WTC11 (cell line): Measurements from ENCODE around the gene NTN5. TPM values are rescaled to one million over a fixed set of nuclear protein-coding genes. Genes with fewer than 3 reads are reported as not detected.

Experiments used
- ATAC-seq: fragments of 200-7000 bp; cut with Tn5 transposase; 2 replicates; pipeline ENCODE4 v1.10.0; 2021; ENCODE audit warnings: mild to moderate bottlenecking, moderate library complexity
- CTCF ChIA-PET: fragments of 300-600 bp; sonication (Branson Sonifier 250); formaldehyde crosslinking; loops from one replicate; lab custom pipeline; 2021; ENCODE audit warnings: antibody characterized with exemption; lab: Charles Lee
- POLR2A ChIA-PET: fragments of 350-600 bp; sonication (Branson Sonifier 250); formaldehyde crosslinking; loops from one replicate; lab custom pipeline; 2021; ENCODE audit warnings: antibody characterized with exemption; lab: Charles Lee
- DNase-seq: peaks from one replicate; pipeline ENCODE4 v3.0.0; 2021; ENCODE audit warnings: low spot score
- H3K27ac Mint-ChIP-seq: 2 replicates; pipeline ENCODE4 v1.8.0; 2021; ENCODE audit warnings: mixed read lengths
- H3K27me3 Mint-ChIP-seq: 2 replicates; pipeline ENCODE4 v1.8.0; 2021; ENCODE audit warnings: low read depth, mild to moderate bottlenecking, moderate library complexity, mixed read lengths
- H3K36me3 Mint-ChIP-seq: 2 replicates; pipeline ENCODE4 v1.8.0; 2021; ENCODE audit warnings: mixed read lengths
- H3K4me1 Mint-ChIP-seq: 2 replicates; pipeline ENCODE4 v1.8.0; 2022; ENCODE audit warnings: mixed read lengths
- H3K4me3 Mint-ChIP-seq: 2 replicates; pipeline ENCODE4 v1.8.0; 2021; ENCODE audit warnings: mild to moderate bottlenecking, moderate library complexity, mixed read lengths
- H3K9me3 Mint-ChIP-seq: 2 replicates; pipeline ENCODE4 v1.8.0; 2021; ENCODE audit warnings: mixed read lengths
- EMX1 ChIP-seq: fragments of 250-450 bp; sonication (Bioruptor Pico); IDR thresholded peaks from 2 replicates; pipeline ENCODE4 v1.8.0; 2021; ENCODE audit warnings: mild to moderate bottlenecking
- FOXJ3 ChIP-seq: sonication (generic); formaldehyde crosslinking; IDR thresholded peaks from 2 replicates; pipeline ENCODE4 v1.9.0; 2021; ENCODE audit warnings: missing genetic modification reagents, mild to moderate bottlenecking, borderline replicate concordance
- GABPB1 ChIP-seq: sonication (generic); formaldehyde crosslinking; IDR thresholded peaks from 2 replicates; pipeline ENCODE4 v1.8.1; 2023; ENCODE audit warnings: mild to moderate bottlenecking, missing genetic modification reagents
- MXD4 ChIP-seq: fragments of 250-450 bp; sonication (Bioruptor Pico); IDR thresholded peaks from 2 replicates; pipeline ENCODE4 v1.8.0; 2021; ENCODE audit warnings: mild to moderate bottlenecking, moderate library complexity, borderline replicate concordance
- OVOL2 ChIP-seq: fragments of 250-450 bp; sonication (Bioruptor Pico); IDR thresholded peaks from 2 replicates; pipeline ENCODE4 v1.9.0; 2021; ENCODE audit warnings: mild to moderate bottlenecking, borderline replicate concordance
- RELA ChIP-seq: sonication (generic); formaldehyde crosslinking; IDR thresholded peaks from 2 replicates; pipeline ENCODE4 v1.8.1; 2022; ENCODE audit warnings: missing genetic modification reagents, mild to moderate bottlenecking, borderline replicate concordance
- RORB ChIP-seq: fragments of 250-450 bp; sonication (Bioruptor Pico); IDR thresholded peaks from 2 replicates; pipeline ENCODE4 v1.9.0; 2021; ENCODE audit warnings: mild to moderate bottlenecking
- ZBTB21 ChIP-seq: sonication (generic); formaldehyde crosslinking; IDR thresholded peaks from 2 replicates; pipeline ENCODE4 v1.8.1; 2023; ENCODE audit warnings: mild to moderate bottlenecking, missing genetic modification reagents, borderline replicate concordance
- ZNF232 ChIP-seq: sonication (generic); formaldehyde crosslinking; IDR thresholded peaks from 2 replicates; pipeline ENCODE4 v1.8.0; 2022; ENCODE audit warnings: mild to moderate bottlenecking, missing genetic modification reagents
- ZNF263 ChIP-seq: sonication (generic); formaldehyde crosslinking; IDR thresholded peaks from 2 replicates; pipeline ENCODE4 v1.8.1; 2022; ENCODE audit warnings: low read depth, mild to moderate bottlenecking, moderate library complexity, missing genetic modification reagents
- total RNA-seq: library from RNA; stranded (reverse); gene quantifications from 3 replicates; pipeline ENCODE4 v1.2.3, GENCODE V29; 2021
- TF ChIP-seq, protein P1 (sequence below): sonication (generic); formaldehyde crosslinking; IDR thresholded peaks from 2 replicates; pipeline ENCODE4 v1.8.0; 2022; ENCODE audit warnings: mild to moderate bottlenecking, missing genetic modification reagents
- TF ChIP-seq, protein P2 (sequence below): sonication (generic); formaldehyde crosslinking; IDR thresholded peaks from 2 replicates; pipeline ENCODE4 v1.8.0; 2023; ENCODE audit warnings: missing genetic modification reagents, mild to moderate bottlenecking, borderline replicate concordance
- TF ChIP-seq, protein P3 (sequence below): sonication (generic); formaldehyde crosslinking; IDR thresholded peaks from 2 replicates; pipeline ENCODE4 v1.8.1; 2022; ENCODE audit warnings: low read depth, missing genetic modification reagents, borderline replicate concordance
- TF ChIP-seq, protein P4 (sequence below): sonication (generic); formaldehyde crosslinking; IDR thresholded peaks from 2 replicates; pipeline ENCODE4 v1.8.0; 2022; ENCODE audit warnings: mild to moderate bottlenecking, missing genetic modification reagents

NTN5 gene
- total RNA-seq, 1 experiment from 2014 or later: 0.28 TPM

DNA sequence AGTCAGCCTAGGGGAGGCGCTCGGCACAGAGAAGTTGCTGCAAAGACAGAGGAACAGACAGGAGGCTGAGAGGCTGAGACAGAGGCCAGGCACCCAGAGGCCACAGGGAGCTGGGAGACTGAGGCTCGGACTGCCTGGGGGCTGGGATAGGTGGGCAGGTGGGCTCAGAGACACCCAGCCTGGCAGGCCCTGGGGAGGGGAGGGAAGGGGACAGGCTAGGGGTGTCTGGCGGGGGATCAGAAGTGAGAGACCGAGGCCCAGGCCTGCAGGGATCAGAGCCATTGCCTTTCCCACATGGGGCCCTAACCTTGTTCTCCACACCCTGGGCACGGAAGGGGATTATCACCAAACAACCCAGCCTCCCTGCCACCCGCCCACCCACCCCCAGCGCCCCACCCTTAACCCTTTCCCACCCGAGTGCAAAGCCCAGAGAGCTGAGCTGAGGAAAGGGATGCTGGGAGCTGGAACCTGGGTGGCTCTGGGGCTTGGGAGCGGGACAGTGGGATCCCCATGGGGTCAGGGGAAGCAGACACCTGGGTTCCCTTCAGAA lies 1.3 kb downstream of the NTN5 start:
- no peaks in the 10 kb centered on the region for H3K36me3 Mint-ChIP-seq
- H3K27ac Mint-ChIP-seq: no peak overlapping the region
- H3K9me3 Mint-ChIP-seq: peaks cover 10% of the 10 kb centered on the region
- ATAC-seq (no peak), DNase-seq (no peak)
- H3K4me1 Mint-ChIP-seq: peaks cover 26% of the 10 kb centered on the region
- no peak overlapping the region for H3K4me3 Mint-ChIP-seq
- TF ChIP-seq EMX1 (no peak), FOXJ3 (CRISPR knock-in tag) (no peak), MXD4 (CRISPR knock-in tag) (no peak), ZBTB21 (CRISPR knock-in tag) (no peak), GABPB1 (CRISPR knock-in tag) (no peak), ZNF232 (CRISPR knock-in tag) (no peak), ZNF263 (CRISPR knock-in tag) (no peak), OVOL2 (no peak)
- TF ChIP-seq, protein P1, sequence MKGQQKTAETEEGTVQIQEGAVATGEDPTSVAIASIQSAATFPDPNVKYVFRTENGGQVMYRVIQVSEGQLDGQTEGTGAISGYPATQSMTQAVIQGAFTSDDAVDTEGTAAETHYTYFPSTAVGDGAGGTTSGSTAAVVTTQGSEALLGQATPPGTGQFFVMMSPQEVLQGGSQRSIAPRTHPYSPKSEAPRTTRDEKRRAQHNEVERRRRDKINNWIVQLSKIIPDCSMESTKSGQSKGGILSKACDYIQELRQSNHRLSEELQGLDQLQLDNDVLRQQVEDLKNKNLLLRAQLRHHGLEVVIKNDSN (CRISPR knock-in tag): no peak
- TF ChIP-seq, protein P2, sequence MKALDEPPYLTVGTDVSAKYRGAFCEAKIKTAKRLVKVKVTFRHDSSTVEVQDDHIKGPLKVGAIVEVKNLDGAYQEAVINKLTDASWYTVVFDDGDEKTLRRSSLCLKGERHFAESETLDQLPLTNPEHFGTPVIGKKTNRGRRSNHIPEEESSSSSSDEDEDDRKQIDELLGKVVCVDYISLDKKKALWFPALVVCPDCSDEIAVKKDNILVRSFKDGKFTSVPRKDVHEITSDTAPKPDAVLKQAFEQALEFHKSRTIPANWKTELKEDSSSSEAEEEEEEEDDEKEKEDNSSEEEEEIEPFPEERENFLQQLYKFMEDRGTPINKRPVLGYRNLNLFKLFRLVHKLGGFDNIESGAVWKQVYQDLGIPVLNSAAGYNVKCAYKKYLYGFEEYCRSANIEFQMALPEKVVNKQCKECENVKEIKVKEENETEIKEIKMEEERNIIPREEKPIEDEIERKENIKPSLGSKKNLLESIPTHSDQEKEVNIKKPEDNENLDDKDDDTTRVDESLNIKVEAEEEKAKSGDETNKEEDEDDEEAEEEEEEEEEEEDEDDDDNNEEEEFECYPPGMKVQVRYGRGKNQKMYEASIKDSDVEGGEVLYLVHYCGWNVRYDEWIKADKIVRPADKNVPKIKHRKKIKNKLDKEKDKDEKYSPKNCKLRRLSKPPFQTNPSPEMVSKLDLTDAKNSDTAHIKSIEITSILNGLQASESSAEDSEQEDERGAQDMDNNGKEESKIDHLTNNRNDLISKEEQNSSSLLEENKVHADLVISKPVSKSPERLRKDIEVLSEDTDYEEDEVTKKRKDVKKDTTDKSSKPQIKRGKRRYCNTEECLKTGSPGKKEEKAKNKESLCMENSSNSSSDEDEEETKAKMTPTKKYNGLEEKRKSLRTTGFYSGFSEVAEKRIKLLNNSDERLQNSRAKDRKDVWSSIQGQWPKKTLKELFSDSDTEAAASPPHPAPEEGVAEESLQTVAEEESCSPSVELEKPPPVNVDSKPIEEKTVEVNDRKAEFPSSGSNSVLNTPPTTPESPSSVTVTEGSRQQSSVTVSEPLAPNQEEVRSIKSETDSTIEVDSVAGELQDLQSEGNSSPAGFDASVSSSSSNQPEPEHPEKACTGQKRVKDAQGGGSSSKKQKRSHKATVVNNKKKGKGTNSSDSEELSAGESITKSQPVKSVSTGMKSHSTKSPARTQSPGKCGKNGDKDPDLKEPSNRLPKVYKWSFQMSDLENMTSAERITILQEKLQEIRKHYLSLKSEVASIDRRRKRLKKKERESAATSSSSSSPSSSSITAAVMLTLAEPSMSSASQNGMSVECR: no peak
- TF ChIP-seq, protein P3, sequence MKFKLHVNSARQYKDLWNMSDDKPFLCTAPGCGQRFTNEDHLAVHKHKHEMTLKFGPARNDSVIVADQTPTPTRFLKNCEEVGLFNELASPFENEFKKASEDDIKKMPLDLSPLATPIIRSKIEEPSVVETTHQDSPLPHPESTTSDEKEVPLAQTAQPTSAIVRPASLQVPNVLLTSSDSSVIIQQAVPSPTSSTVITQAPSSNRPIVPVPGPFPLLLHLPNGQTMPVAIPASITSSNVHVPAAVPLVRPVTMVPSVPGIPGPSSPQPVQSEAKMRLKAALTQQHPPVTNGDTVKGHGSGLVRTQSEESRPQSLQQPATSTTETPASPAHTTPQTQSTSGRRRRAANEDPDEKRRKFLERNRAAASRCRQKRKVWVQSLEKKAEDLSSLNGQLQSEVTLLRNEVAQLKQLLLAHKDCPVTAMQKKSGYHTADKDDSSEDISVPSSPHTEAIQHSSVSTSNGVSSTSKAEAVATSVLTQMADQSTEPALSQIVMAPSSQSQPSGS (CRISPR knock-in tag): no peak
- TF ChIP-seq, protein P4, sequence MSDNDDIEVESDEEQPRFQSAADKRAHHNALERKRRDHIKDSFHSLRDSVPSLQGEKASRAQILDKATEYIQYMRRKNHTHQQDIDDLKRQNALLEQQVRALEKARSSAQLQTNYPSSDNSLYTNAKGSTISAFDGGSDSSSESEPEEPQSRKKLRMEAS (CRISPR knock-in tag): no peak
- CTCF ChIA-PET: interaction anchor here (0.6 to 1.6 kb wide), 3 partner anchors 24 to 27 kb away, joined by 3 read pairs; partner anchors contain the start of genes CA11 and FUT2
- POLR2A ChIA-PET: no interaction called here
- peaks cover 17% of the 10 kb centered on the region for H3K27me3 Mint-ChIP-seq

DNA sequence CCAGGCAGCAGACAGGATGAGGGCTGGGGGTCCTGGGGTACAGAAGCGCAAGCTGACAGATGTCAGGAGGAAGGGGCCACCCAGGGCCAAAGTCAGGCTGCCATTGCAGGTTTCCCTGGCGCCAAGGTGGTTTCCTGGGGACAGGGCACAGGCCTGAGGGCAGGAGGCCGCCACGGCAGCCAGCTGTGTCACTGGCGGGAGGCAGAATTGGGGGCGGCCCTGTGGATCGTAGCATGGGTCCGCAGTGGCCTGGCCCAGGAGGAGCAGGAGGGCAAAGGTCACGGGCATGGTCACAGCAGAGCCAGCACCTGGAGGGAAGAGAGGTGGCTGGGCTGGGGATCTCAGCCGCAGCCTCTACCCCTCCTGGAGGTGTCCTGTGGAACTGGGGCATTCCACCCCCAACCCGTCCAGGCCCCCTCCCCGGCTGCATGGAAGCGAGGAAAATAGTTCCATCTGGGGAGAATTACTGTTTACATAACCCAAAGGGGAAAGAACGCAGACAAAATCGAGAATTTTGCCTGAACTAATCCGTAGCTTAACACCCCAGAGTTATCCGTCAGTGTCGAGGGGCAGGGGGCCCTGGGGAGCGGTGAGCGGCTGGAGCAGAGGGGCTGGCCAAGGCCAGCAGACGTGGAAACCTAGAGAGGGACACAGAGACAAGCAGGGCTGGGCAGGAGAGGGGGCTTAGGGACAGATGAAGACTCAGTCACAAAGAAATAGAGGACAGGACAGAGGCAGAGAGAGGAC lies 1.9 kb downstream of the NTN5 start:
- Mint-ChIP-seq H3K27me3 (peaks cover 17% of the 10 kb centered on the region), H3K4me1 (peaks cover 26% of the 10 kb centered on the region), H3K27ac (no peak overlapping the region), H3K36me3 (no peaks in the 10 kb centered on the region), H3K4me3 (no peak overlapping the region), H3K9me3 (peaks cover 10% of the 10 kb centered on the region)
- ChIA-PET POLR2A (no interaction called here), CTCF (interaction anchor here (1.3 to 1.6 kb wide), 2 partner anchors 25 kb away, joined by 3 read pairs; partner anchors contain the start of genes CA11 and FUT2)
- no peak for DNase-seq
- TF ChIP-seq RORB (no peak), RELA (CRISPR knock-in tag) (0 out of 2 replicates have a peak, but pooled peaks have one; percentile 6)
- no peak for ATAC-seq
